GM18868 (cell line): Measurements from ENCODE around the gene ALG6.
"Not testable (repeated sequence)": the region's sequence is repeated elsewhere in the genome, so short reads cannot be mapped to it uniquely, and the experiment has no call there.

ENCODE experiments used
- ATAC-seq: cut with Tn5 transposase; IDR thresholded peaks from one replicate; pipeline ENCODE4 v1.9.1; 2021; ENCODE audit warnings: mild to moderate bottlenecking, moderate library complexity; ENCODE audit not compliant: unreplicated experiment

ALG6 gene

GRCh38 chr1:63411066-63411465, 43.6 kb downstream of the ALG6 start:
- no peak for ATAC-seq

GRCh38 chr1:63413394-63413793, 46.0 kb downstream of the ALG6 start:
- no peak for ATAC-seq

GRCh38 chr1:63414691-63415365, 47.4 kb downstream of the ALG6 start:
- ATAC-seq: no peak

GRCh38 chr1:63418101-63418500, 50.7 kb downstream of the ALG6 start:
- ATAC-seq: no peak

GRCh38 chr1:63420746-63421145, 53.3 kb downstream of the ALG6 start:
- ATAC-seq: not testable (repeated sequence)

GRCh38 chr1:63423649-63424048, 56.2 kb downstream of the ALG6 start:
- ATAC-seq: no peak

GRCh38 chr1:63428815-63429214, 61.4 kb downstream of the ALG6 start:
- no peak for ATAC-seq

GRCh38 chr1:63429281-63429680, 61.9 kb downstream of the ALG6 start:
- ATAC-seq: no peak

GRCh38 chr1:63435161-63435560, 67.7 kb downstream of the ALG6 start:
- no peak for ATAC-seq

- ATAC-seq: no peak
Measured at GRCh38 chr1:63442141-63442475, 74.7 kb downstream of the ALG6 start.

GRCh38 chr1:63448731-63449246, 81.4 kb downstream of the ALG6 start:
- ATAC-seq: no peak

- no peak for ATAC-seq
Measured at GRCh38 chr1:63450416-63450815, 83.0 kb downstream of the ALG6 start.

GRCh38 chr1:63453232-63453631, 85.8 kb downstream of the ALG6 start:
- ATAC-seq: no peak

GRCh38 chr1:63454269-63454668, 86.8 kb downstream of the ALG6 start:
- ATAC-seq: no peak

GRCh38 chr1:63458750-63459149, 91.3 kb downstream of the ALG6 start:
- ATAC-seq: no peak

GRCh38 chr1:63461661-63462230, 94.3 kb downstream of the ALG6 start:
- ATAC-seq: no peak

- no peak for ATAC-seq
Measured at GRCh38 chr1:63463248-63463647, 95.8 kb downstream of the ALG6 start.

GRCh38 chr1:63466181-63466580, 98.8 kb downstream of the ALG6 start:
- no peak for ATAC-seq

GRCh38 chr1:63466759-63467158, 99.3 kb downstream of the ALG6 start:
- ATAC-seq: no peak

- ATAC-seq: not testable (repeated sequence)
Measured at GRCh38 chr1:63468683-63469082, 101.3 kb downstream of the ALG6 start.

- no peak for ATAC-seq
Measured at GRCh38 chr1:63475761-63476160, 108.3 kb downstream of the ALG6 start.

GRCh38 chr1:63480057-63480456, 112.6 kb downstream of the ALG6 start:
- no peak for ATAC-seq

GRCh38 chr1:63486629-63487028, 119.2 kb downstream of the ALG6 start:
- ATAC-seq: no peak
